T-helper 22 cell (primary cell): ENCODE data around the gene SRXN1.

Experiments
- DNase-seq: peaks from one replicate; pipeline ENCODE4 v3.0.0-alpha.2; 2020; ENCODE audit warnings: low read depth

Gene SRXN1

GRCh38 chr20:607476-607875, 45.5 kb downstream of the SRXN1 start:
- no peak for DNase-seq

- DNase-seq: no peak
Measured at GRCh38 chr20:605237-605636, 47.8 kb downstream of the SRXN1 start.

GRCh38 chr20:603116-603640, 49.8 kb downstream of the SRXN1 start:
- DNase-seq: no peak

- no peak for DNase-seq
Measured at GRCh38 chr20:602111-602970, 50.7 kb downstream of the SRXN1 start.

- DNase-seq: no peak
Measured at GRCh38 chr20:600736-601135, 52.3 kb downstream of the SRXN1 start.

GRCh38 chr20:600141-600540, 52.9 kb downstream of the SRXN1 start:
- no peak for DNase-seq

- no peak for DNase-seq
Measured at GRCh38 chr20:598133-598850, 54.7 kb downstream of the SRXN1 start.

GRCh38 chr20:597560-597959, 55.4 kb downstream of the SRXN1 start:
- DNase-seq: no peak
